Suprapubic skin (tissue), 3 donors: ENCODE measurements around the gene MIER2.

Source experiments
- EP300 ChIP-seq: sonication (generic); formaldehyde crosslinking; IDR thresholded peaks from one replicate; pipeline ENCODE4 v1.6.1; 2017; ENCODE audit warnings: antibody characterized with exemption
- TF ChIP-seq, protein P1 (sequence below), 2 donors: fragments of 200-600 bp in 1 of 2; fragments of 450-650 bp in 1 of 2; sonication (generic) in 1 of 2; IDR thresholded peaks; one replicate each; pipeline ENCODE4 v1.5.1; 2016 to 2019; ENCODE audit warnings: antibody characterized with exemption in 2 of 2, mild to moderate bottlenecking in 1 of 2, moderate library complexity in 1 of 2

DNA sequence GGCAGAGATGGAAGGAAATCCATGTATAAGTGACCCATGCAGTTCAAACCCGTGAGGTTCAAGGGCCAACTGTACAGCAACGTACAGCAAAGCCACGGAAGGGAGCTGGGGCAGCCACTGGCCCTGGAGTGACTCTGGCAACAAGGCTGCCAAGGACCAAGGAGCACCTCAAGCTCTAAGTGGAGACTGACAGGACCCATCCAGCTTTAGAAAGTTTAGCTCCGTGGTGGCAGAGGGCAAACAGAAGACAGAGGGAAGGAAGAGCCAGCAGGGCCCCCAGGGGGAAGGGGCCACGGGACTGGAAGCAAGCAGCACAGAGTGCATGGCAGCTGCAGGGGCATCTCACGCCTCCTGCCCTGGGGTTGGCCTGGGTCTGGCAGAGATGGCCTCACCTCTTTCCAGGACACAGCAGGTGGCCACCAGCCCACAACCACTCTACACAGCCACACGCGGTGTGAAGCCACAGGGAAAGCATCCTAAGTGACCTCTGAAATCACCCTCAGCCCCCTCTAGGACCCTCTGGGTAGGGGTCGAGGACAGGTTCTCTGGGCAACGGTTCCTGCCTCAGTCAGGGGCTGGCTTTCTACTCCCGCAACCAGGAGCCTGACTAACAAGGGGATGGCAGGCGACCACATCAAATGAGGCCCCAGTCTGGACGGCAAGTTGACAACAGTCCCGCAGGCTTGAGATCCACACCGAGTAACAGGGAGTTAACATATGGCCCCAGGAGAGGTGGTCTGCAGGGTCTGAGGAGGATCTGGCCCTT is 3.8 kb downstream of the MIER2 start:
- TF ChIP-seq, protein P1, sequence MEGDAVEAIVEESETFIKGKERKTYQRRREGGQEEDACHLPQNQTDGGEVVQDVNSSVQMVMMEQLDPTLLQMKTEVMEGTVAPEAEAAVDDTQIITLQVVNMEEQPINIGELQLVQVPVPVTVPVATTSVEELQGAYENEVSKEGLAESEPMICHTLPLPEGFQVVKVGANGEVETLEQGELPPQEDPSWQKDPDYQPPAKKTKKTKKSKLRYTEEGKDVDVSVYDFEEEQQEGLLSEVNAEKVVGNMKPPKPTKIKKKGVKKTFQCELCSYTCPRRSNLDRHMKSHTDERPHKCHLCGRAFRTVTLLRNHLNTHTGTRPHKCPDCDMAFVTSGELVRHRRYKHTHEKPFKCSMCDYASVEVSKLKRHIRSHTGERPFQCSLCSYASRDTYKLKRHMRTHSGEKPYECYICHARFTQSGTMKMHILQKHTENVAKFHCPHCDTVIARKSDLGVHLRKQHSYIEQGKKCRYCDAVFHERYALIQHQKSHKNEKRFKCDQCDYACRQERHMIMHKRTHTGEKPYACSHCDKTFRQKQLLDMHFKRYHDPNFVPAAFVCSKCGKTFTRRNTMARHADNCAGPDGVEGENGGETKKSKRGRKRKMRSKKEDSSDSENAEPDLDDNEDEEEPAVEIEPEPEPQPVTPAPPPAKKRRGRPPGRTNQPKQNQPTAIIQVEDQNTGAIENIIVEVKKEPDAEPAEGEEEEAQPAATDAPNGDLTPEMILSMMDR (IDR thresholded peaks at IDR 0.05): no peak
- no peak for TF ChIP-seq EP300
